Mesenchymal stem cell (in vitro differentiated cells and primary cell): ENCODE data around the gene ZNF182.
A peak's percentile ranks its signal among the peaks of the same experiment; 100 is the strongest.
"Not testable (repeated sequence)": the region's sequence is repeated elsewhere in the genome, so short reads cannot be mapped to it uniquely, and the experiment has no call there.

Source experiments
- DNase-seq: peaks from one replicate; pipeline ENCODE4 v3.0.0-alpha.2; 2013
- H2AFZ ChIP-seq: one replicate; pipeline ENCODE4 v1.6.1; 2013; ENCODE audit warnings: low read depth, mild to moderate bottlenecking, control low read depth, inconsistent platforms, low read length, moderate library complexity
- H2AK5ac ChIP-seq: 2 replicates; pipeline ENCODE4 v1.6.1; 2013; ENCODE audit warnings: low read length, moderate library complexity, mild to moderate bottlenecking, inconsistent platforms; ENCODE audit not compliant: severe bottlenecking
- H2BK120ac ChIP-seq: one replicate; pipeline ENCODE4 v1.6.1; 2013; ENCODE audit warnings: low read depth, mild to moderate bottlenecking, inconsistent platforms, low read length, moderate library complexity
- H2BK12ac ChIP-seq, 2 experiments: one replicate each; pipeline ENCODE4 v1.6.1; 2013; ENCODE audit warnings: inconsistent platforms in 2 of 2, low read length in 2 of 2, mild to moderate bottlenecking in 2 of 2, moderate library complexity in 2 of 2, control low read depth in 1 of 2
- H2BK15ac ChIP-seq: one replicate; pipeline ENCODE4 v1.6.1; 2013; ENCODE audit warnings: mild to moderate bottlenecking, low read depth, inconsistent platforms; ENCODE audit not compliant: poor library complexity, severe bottlenecking
- H2BK5ac ChIP-seq: 2 replicates; pipeline ENCODE4 v1.6.1; 2013; ENCODE audit warnings: low read depth, mild to moderate bottlenecking, low read length, control low read depth, inconsistent platforms; ENCODE audit not compliant: poor library complexity, severe bottlenecking
- H3K14ac ChIP-seq, 2 experiments: one replicate each; pipeline ENCODE4 v1.6.1; 2013; ENCODE audit warnings: inconsistent platforms in 2 of 2, low read length in 2 of 2, control low read depth in 1 of 2, mild to moderate bottlenecking in 1 of 2, moderate library complexity in 1 of 2
- H3K18ac ChIP-seq, 2 experiments: one replicate each; pipeline ENCODE4 v1.6.1; 2013; ENCODE audit warnings: inconsistent platforms in 2 of 2, low read length in 2 of 2, control low read depth in 1 of 2, low read depth in 1 of 2, mild to moderate bottlenecking in 1 of 2
- H3K23ac ChIP-seq, 2 experiments: one replicate each; pipeline ENCODE4 v1.6.1; 2013; ENCODE audit warnings: inconsistent platforms in 2 of 2, low read length in 2 of 2, mild to moderate bottlenecking in 2 of 2, moderate library complexity in 2 of 2, control low read depth in 1 of 2
- H3K27ac ChIP-seq: 2 replicates; pipeline ENCODE4 v1.5.1; 2013; ENCODE audit warnings: mild to moderate bottlenecking, moderate library complexity, low read length, control low read depth, inconsistent platforms; ENCODE audit not compliant: poor library complexity, severe bottlenecking
- H3K27me3 ChIP-seq, 2 experiments: 2 replicates each; pipeline versions ENCODE4 v1.6.1 to v1.7.0; 2013; ENCODE audit warnings: low read length in 2 of 2, mild to moderate bottlenecking in 2 of 2, moderate library complexity in 2 of 2, control low read depth in 1 of 2, inconsistent platforms in 1 of 2; ENCODE audit not compliant: control insufficient read depth in 1 of 2, insufficient read depth in 1 of 2
- H3K36me3 ChIP-seq, 2 experiments: 2 replicates each; pipeline versions ENCODE4 v1.6.1 to v1.7.0; 2013; ENCODE audit warnings: low read length in 2 of 2, control low read depth in 1 of 2, inconsistent platforms in 1 of 2, low read depth in 1 of 2, mild to moderate bottlenecking in 1 of 2; ENCODE audit not compliant: insufficient read depth in 2 of 2, control insufficient read depth in 1 of 2
- H3K4ac ChIP-seq, 2 experiments: one replicate each; pipeline ENCODE4 v1.6.1; 2013; ENCODE audit warnings: inconsistent platforms in 2 of 2, low read length in 2 of 2, mild to moderate bottlenecking in 2 of 2, moderate library complexity in 2 of 2, control low read depth in 1 of 2, low read depth in 1 of 2
- H3K4me1 ChIP-seq: 2 replicates; pipeline ENCODE4 v1.6.1; 2013; ENCODE audit warnings: low read depth, low read length, control low read depth; ENCODE audit not compliant: control insufficient read depth, insufficient read depth
- H3K4me2 ChIP-seq: 2 replicates; pipeline ENCODE4 v1.6.1; 2013; ENCODE audit warnings: low read length, mild to moderate bottlenecking, inconsistent platforms; ENCODE audit not compliant: poor library complexity, severe bottlenecking
- H3K4me3 ChIP-seq, 2 experiments: 2 replicates each; pipeline versions ENCODE4 v1.5.1 to v1.7.0; 2013; ENCODE audit warnings: low read length in 2 of 2, mild to moderate bottlenecking in 2 of 2, control low read depth in 1 of 2, low read depth in 1 of 2; ENCODE audit not compliant: insufficient read depth in 1 of 2
- H3K79me1 ChIP-seq: replicated peaks from 2 replicates; pipeline ENCODE4 v1.6.1; 2013; ENCODE audit warnings: mild to moderate bottlenecking, control low read depth, low read length, inconsistent platforms; ENCODE audit not compliant: poor library complexity, severe bottlenecking
- H3K9ac ChIP-seq: 2 replicates; pipeline ENCODE4 v1.7.0; 2013; ENCODE audit warnings: mild to moderate bottlenecking, low read length, moderate library complexity
- H3K9me3 ChIP-seq: 2 replicates; pipeline ENCODE4 v1.7.0; 2013; ENCODE audit warnings: mild to moderate bottlenecking, low read length; ENCODE audit not compliant: control insufficient read depth
- H4K8ac ChIP-seq: one replicate; pipeline ENCODE4 v1.6.1; 2013; ENCODE audit warnings: inconsistent platforms, mild to moderate bottlenecking, low read length, moderate library complexity
- H4K91ac ChIP-seq: one replicate; pipeline ENCODE4 v1.6.1; 2013; ENCODE audit warnings: mild to moderate bottlenecking, low read length, inconsistent platforms
- WGBS: methylation state at CpG from one replicate; pipeline ENCODE4 v1.1.7; 2013; ENCODE audit warnings: mixed read lengths; 5-methylcytosine and 5-hydroxymethylcytosine counted together

ZNF182 gene

DNA sequence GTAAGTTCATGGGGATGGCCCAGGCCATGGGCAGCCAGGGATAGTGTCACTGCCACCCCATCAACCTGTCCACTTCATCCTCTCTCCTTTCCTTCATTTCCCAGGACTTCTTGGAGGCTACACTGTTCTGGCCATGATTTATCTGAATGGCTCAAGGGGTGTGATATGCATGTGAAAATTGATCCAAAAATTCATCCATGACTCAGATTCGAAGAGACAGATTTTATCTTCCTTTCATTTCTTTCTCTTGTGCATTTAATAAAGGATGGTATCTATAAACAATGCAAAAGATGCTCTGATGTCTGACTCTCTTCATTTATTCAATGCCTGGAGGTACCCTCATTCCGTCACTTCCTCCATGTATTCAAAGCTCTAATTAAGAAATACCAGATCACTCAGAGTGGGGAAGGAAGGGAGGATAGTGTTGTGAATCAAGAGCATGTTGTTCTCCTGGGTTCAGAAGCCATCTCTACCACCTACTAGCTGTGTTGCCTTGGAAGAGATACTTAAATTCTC, 5.7 kb upstream of the ZNF182 start:
- not testable (repeated sequence) for H3K14ac ChIP-seq, H3K27me3 ChIP-seq, H3K27ac ChIP-seq, H4K8ac ChIP-seq, H3K23ac ChIP-seq, H2BK15ac ChIP-seq, H3K9ac ChIP-seq, H2AK5ac ChIP-seq, H3K9me3 ChIP-seq, H3K36me3 ChIP-seq, H2BK12ac ChIP-seq, H3K4me3 ChIP-seq, H2AFZ ChIP-seq, H3K79me1 ChIP-seq, H3K18ac ChIP-seq, H3K4ac ChIP-seq, H4K91ac ChIP-seq, H3K4me2 ChIP-seq, DNase-seq, H2BK120ac ChIP-seq, H3K4me1 ChIP-seq, H2BK5ac ChIP-seq
- no CpG with 5 or more reads among the region's 2 CpGs for WGBS

DNA sequence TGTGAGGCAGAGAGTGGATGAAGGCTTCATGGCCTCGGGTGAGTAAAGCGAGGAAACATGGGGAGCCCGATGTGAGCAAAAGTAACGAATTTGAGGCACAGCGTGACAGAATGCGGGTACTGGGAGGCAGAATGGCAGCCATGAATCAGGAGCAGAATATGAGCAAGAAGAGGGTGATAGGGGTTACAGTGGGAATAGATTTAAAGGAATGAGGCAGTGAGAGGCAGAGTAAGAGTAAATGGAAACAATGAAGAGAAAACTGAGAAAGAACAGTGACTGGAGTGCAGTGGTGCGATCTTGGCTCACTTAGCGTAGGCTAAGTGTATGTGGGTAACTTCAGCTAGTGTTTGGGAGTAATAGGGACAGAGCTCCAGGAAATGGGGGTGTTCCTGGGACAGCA, 2.9 kb upstream of the ZNF182 start, which contains the start of gene SPACA5:
SPACA5 (plus strand) TSS at position 301 of the 400 bp plus-strand sequence. CDS start 815 bp downstream, outside the sequence.
- not testable (repeated sequence) for H3K14ac ChIP-seq, H3K23ac ChIP-seq, H3K79me1 ChIP-seq, H4K91ac ChIP-seq, H3K4me3 ChIP-seq, H3K36me3 ChIP-seq, H2AFZ ChIP-seq, H3K4me1 ChIP-seq, H2AK5ac ChIP-seq, H2BK5ac ChIP-seq, H3K4me2 ChIP-seq, DNase-seq, H4K8ac ChIP-seq, H3K9me3 ChIP-seq, H3K27ac ChIP-seq, H3K9ac ChIP-seq, H2BK15ac ChIP-seq, H2BK12ac ChIP-seq, H3K18ac ChIP-seq, H3K4ac ChIP-seq, H2BK120ac ChIP-seq, H3K27me3 ChIP-seq
- WGBS: no CpG with 5 or more reads among the region's 8 CpGs

DNA sequence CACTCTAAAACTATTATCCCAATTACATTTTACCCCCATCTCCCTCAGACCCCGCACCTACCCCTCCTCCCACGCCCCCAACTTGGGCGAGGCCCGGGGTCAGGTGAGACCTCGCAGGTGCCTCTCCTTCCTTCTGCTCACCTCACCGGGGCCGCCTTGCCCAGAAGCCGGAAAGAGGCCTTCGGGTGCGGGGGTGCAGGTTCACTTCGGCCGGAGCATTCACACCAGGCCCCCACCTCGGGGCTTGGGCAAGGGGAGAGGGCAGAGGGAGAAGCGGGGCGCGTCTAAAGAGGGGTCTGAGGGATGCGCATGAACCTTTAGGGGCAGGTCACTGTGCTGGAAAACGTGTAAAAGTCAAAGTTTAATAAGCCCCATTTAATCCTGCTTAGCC, 427 bp downstream of the ZNF182 start:
- no peak overlapping the region for H3K23ac ChIP-seq
- no peak overlapping the region for H2BK5ac ChIP-seq
- H3K36me3 ChIP-seq: no peaks in the 10 kb centered on the region
- 5% methylated on average over 8 of the region's 18 CpGs for WGBS
- no peak overlapping the region for H2BK15ac ChIP-seq
- H2AFZ ChIP-seq: no peak overlapping the region
- no peak for DNase-seq
- peak overlapping the region; percentile 70 for H3K4me2 ChIP-seq
- H3K4me1 ChIP-seq: no peaks in the 10 kb centered on the region
- peak overlapping the region; percentile 73 to 90 for H3K4me3 ChIP-seq
- H2BK12ac ChIP-seq: peak overlapping the region in 1 of 2 experiments; percentile 15
- peak overlapping the region; percentile 82 for H4K8ac ChIP-seq
- H3K27ac ChIP-seq: no peak overlapping the region
- peak overlapping the region; percentile 93 for H3K9ac ChIP-seq
- H3K18ac ChIP-seq: peak overlapping the region in 1 of 2 experiments; percentile 79
- H3K9me3 ChIP-seq: peaks cover 10% of the 10 kb centered on the region
- H3K79me1 ChIP-seq: no peaks in the 10 kb centered on the region
- no peaks in the 10 kb centered on the region for H3K27me3 ChIP-seq
- H2AK5ac ChIP-seq: no peak overlapping the region
- peak overlapping the region in 1 of 2 experiments; percentile 81 for H3K4ac ChIP-seq
- no peak overlapping the region for H4K91ac ChIP-seq
- H2BK120ac ChIP-seq: peak overlapping the region; percentile 79
- H3K14ac ChIP-seq: peak overlapping the region in 1 of 2 experiments; percentile 57

DNA sequence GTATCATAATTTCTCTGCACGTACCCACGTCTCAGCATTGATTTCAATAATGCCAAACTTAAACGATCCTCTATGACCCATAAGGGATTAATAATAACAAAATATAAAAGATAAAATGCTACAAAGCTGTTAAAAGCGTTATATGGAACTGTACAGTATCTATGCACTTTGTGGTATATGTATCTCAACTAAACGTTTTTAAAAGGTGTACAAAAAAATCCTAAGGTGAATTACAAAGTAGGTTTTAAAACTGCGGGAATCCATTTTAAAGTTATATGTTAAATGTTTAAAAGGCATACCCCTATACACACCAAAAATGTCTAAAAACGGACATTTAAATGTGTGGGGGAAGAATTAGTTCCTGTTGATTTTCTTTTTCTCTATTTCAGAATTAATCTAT, 860 bp downstream of the ZNF182 start:
- no peaks in the 10 kb centered on the region for H3K4me1 ChIP-seq
- WGBS: no CpG with 5 or more reads among the region's 7 CpGs
- peaks cover 13% of the 10 kb centered on the region for H3K9me3 ChIP-seq
- no peaks in the 10 kb centered on the region for H3K79me1 ChIP-seq
- H3K4me3 ChIP-seq: peak overlapping the region in 1 of 2 experiments; percentile 90
- H2BK15ac ChIP-seq: no peak overlapping the region
- no peak overlapping the region for H4K91ac ChIP-seq
- H2AFZ ChIP-seq: no peak overlapping the region
- H2BK5ac ChIP-seq: no peak overlapping the region
- no peaks in the 10 kb centered on the region for H3K36me3 ChIP-seq
- DNase-seq: no peak
- no peak overlapping the region for H4K8ac ChIP-seq
- no peak overlapping the region for H3K23ac ChIP-seq
- no peak overlapping the region for H2BK12ac ChIP-seq
- peak overlapping the region; percentile 93 for H3K9ac ChIP-seq
- no peak overlapping the region for H3K18ac ChIP-seq
- H3K4ac ChIP-seq: no peak overlapping the region
- H2BK120ac ChIP-seq: no peak overlapping the region
- no peak overlapping the region for H3K4me2 ChIP-seq
- H2AK5ac ChIP-seq: no peak overlapping the region
- H3K27ac ChIP-seq: no peak overlapping the region
- no peaks in the 10 kb centered on the region for H3K27me3 ChIP-seq
- no peak overlapping the region for H3K14ac ChIP-seq
